ENCODE data around the gene CFAP74. TPM values are rescaled to one million over a fixed set of nuclear protein-coding genes. Genes with fewer than 3 reads are reported as not detected.

Gene CFAP74
- total and polyA plus RNA-seq, 2 of the 4 experiments (the other 2 are of a cell fraction), result not detected

GRCh38 chr1:1881727-1882126 is 121.9 kb downstream of the CFAP74 start:
- intact Hi-C loops (cut with micrococcal nuclease) (loop anchor here (2.0 to 5.0 kb wide), 2 partner anchors 23 to 34 kb away; no protein-coding TSS in a partner anchor), dilution Hi-C loops (cut with HindIII; ENCODE audit: low sequenced_read_pairs, unreplicated experiment) (loop anchor here (10.0 kb wide), 1 partner anchor 57 kb away; no protein-coding TSS in a partner anchor), in situ Hi-C loops (cut with MboI; ENCODE audit: low sequenced_read_pairs) (loop anchor here (10.0 kb wide), 1 partner anchor 87 kb away; no protein-coding TSS in a partner anchor)
- DNase-seq (no peak), ATAC-seq (ENCODE audit: low read depth) (no peak)
- Histone ChIP-seq H3K9me3 (ENCODE audit: control insufficient read depth, insufficient read depth, low read length) (no peaks in the 10 kb centered on the region), H3K18ac (ENCODE audit: low read depth, low read length) (no peak overlapping the region), H3K27ac (ENCODE audit: insufficient read depth, low read length) (no peak overlapping the region), H2BK20ac (ENCODE audit: low read depth, low read length) (no peak overlapping the region), H3K23ac (ENCODE audit: low read depth, low read length) (no peak overlapping the region), H3K9ac (ENCODE audit: low read depth, low read length) (no peak overlapping the region), H3K14ac (replicated peaks; ENCODE audit: low read depth, low read length) (no peak overlapping the region), H4K20me1 (ENCODE audit: insufficient read depth, low read length) (peaks cover 100% of the 10 kb centered on the region), H3K4me2 (ENCODE audit: low read depth, low read length) (no peak overlapping the region), H3K9me1 (ENCODE audit: insufficient read depth, low read length) (peaks cover 27% of the 10 kb centered on the region), H3K27me3 (ENCODE audit: control insufficient read depth, insufficient read depth, low read length) (no peaks in the 10 kb centered on the region), H2AFZ (replicated peaks; ENCODE audit: low read length, poor library complexity) (no peak overlapping the region), H2BK120ac (ENCODE audit: low read depth, low read length) (no peak overlapping the region), H3K79me1 (ENCODE audit: low read depth in 1 of 2, low read length in 2 of 2) (peaks cover 0 to 27% of the 10 kb centered on the region in 2 experiments; a peak in 2 of 4 replicates), H3K4me3 (ENCODE audit: insufficient read depth, low read depth, low read length) (no peak overlapping the region), H2BK15ac (ENCODE audit: low read depth, low read length) (no peak overlapping the region), H3K4me1 (ENCODE audit: control insufficient read depth, insufficient read depth, low read length) (peaks cover 10% of the 10 kb centered on the region), H4K8ac (ENCODE audit: low read depth in 2 of 2, low read length in 2 of 2) (no peak overlapping the region), H4K91ac (ENCODE audit: insufficient read depth, low read depth, low read length) (no peak overlapping the region), H2AK9ac (replicated peaks; ENCODE audit: low read depth, low read length, poor library complexity) (no peak overlapping the region), H2BK5ac (ENCODE audit: low read depth, low read length, poor library complexity, severe bottlenecking) (no peak overlapping the region), H3K36me3 (ENCODE audit: control insufficient read depth, insufficient read depth, low read length) (peaks cover 12% of the 10 kb centered on the region), H4K5ac (ENCODE audit: low read depth, low read length) (no peak overlapping the region), H3K4ac (ENCODE audit: low read depth, low read length) (no peak overlapping the region), H3K56ac (ENCODE audit: extremely low read depth, insufficient read depth, low read length) (no peak overlapping the region), H2AK5ac (ENCODE audit: low read depth, low read length) (no peak overlapping the region)
- BruUV-seq (replicated peaks), result no TSS peak
- CTCF ChIA-PET, result no interaction called here
- whole genome bisulfite sequencing, 2 experiments (ENCODE audit: extremely low coverage in 2 of 2, insufficient read length in 1 of 2), result no CpG with 5 or more reads among the region's 6 CpGs
- no peak for TF ChIP-seq MAZ (IDR thresholded peaks at IDR 0.05; ENCODE audit: borderline replicate concordance, low read depth, low read length)
- POLR2A ChIA-PET (ENCODE audit: unreplicated experiment), result no interaction called here
